SU-DHL-6 (cell line): ENCODE measurements around the gene TUBA3E.
"Not testable (repeated sequence)": the region's sequence is repeated elsewhere in the genome, so short reads cannot be mapped to it uniquely, and the experiment has no call there.

Experiments
- H2AFZ ChIP-seq: fragments of 200-600 bp; sonication (generic); 2 replicates; pipeline ENCODE4 v1.6.1; 2014; ENCODE audit warnings: low read depth, mild to moderate bottlenecking, moderate library complexity, mixed read lengths, antibody characterized with exemption, low read length; ENCODE audit not compliant: severe bottlenecking
- H3F3A ChIP-seq: fragments of 200-600 bp; shearing (Covaris generic); 2 replicates; pipeline ENCODE4 v1.6.0; 2016; ENCODE audit warnings: antibody characterized with exemption, mild to moderate bottlenecking; ENCODE audit not compliant: insufficient read depth
- H3K27ac ChIP-seq: fragments of 200-600 bp; sonication (generic); 2 replicates; pipeline ENCODE4 v1.5.1; 2016; ENCODE audit warnings: low read depth, mild to moderate bottlenecking, low read length, moderate library complexity, mixed read lengths
- H3K27me3 ChIP-seq: fragments of 200-600 bp; sonication (generic), shearing (Covaris generic); 2 replicates; pipeline ENCODE4 v1.6.0; 2014; ENCODE audit warnings: mild to moderate bottlenecking, low read length
- H3K36me3 ChIP-seq: fragments of 200-600 bp; sonication (generic); 2 replicates; pipeline ENCODE4 v1.6.1; 2014; ENCODE audit warnings: mild to moderate bottlenecking, low read length, mixed read lengths
- H3K4me2 ChIP-seq: fragments of 300-600, 200-600 bp; shearing (Covaris generic), sonication (generic); 2 replicates; pipeline ENCODE4 v1.6.0; 2014; ENCODE audit warnings: low read length, low read depth, mild to moderate bottlenecking; ENCODE audit not compliant: poor library complexity, severe bottlenecking
- H3K4me3 ChIP-seq: fragments of 200-600 bp; sonication (generic); 2 replicates; pipeline ENCODE4 v1.5.1; 2014; ENCODE audit warnings: antibody characterized with exemption, low read length, mild to moderate bottlenecking, mixed read lengths; ENCODE audit not compliant: insufficient read depth, poor library complexity, severe bottlenecking
- H3K79me2 ChIP-seq: fragments of 200-600 bp; sonication (generic); 2 replicates; pipeline ENCODE4 v1.6.1; 2014; ENCODE audit warnings: mild to moderate bottlenecking, low read length, moderate library complexity; ENCODE audit not compliant: insufficient read depth
- H3K9ac ChIP-seq: fragments of 200-600 bp; sonication (generic); 2 replicates; pipeline ENCODE4 v1.7.0; 2014; ENCODE audit warnings: mild to moderate bottlenecking, low read length
- H3K9me2 ChIP-seq: fragments of 200-600 bp; sonication (generic); replicated peaks from 2 replicates; pipeline ENCODE4 v1.6.1; 2014; ENCODE audit warnings: low read length; ENCODE audit not compliant: insufficient read depth
- H3K9me3 ChIP-seq: fragments of 200-600 bp; sonication (generic); 2 replicates; pipeline ENCODE4 v1.6.1; 2014; ENCODE audit warnings: low read length, mixed read lengths; ENCODE audit not compliant: insufficient read depth
- H4K20me1 ChIP-seq: fragments of 200-600 bp; sonication (generic); 2 replicates; pipeline ENCODE4 v1.6.1; 2014; ENCODE audit warnings: low read depth, mild to moderate bottlenecking, antibody characterized with exemption, low read length, moderate library complexity, mixed read lengths

TUBA3E gene

GRCh38 chr2:130143266-130144039 is 54.8 kb downstream of the TUBA3E start:
- not testable (repeated sequence) for H3K9me2 ChIP-seq, H3K27ac ChIP-seq, H3K4me2 ChIP-seq, H3K36me3 ChIP-seq, H3K79me2 ChIP-seq, H3F3A ChIP-seq, H3K27me3 ChIP-seq, H3K9ac ChIP-seq, H3K4me3 ChIP-seq, H3K9me3 ChIP-seq, H4K20me1 ChIP-seq, H2AFZ ChIP-seq

- not testable (repeated sequence) for H3K9me2 ChIP-seq, H3K4me2 ChIP-seq, H2AFZ ChIP-seq
These were observed 55.6 kb downstream of the TUBA3E start for GRCh38 chr2:130142396-130143265.

More at GRCh38 chr2:130142396-130143265, 55.6 kb downstream of the TUBA3E start:
- not testable (repeated sequence) for H3K27ac ChIP-seq, H3K9ac ChIP-seq, H3K27me3 ChIP-seq, H3K79me2 ChIP-seq, H3F3A ChIP-seq, H3K36me3 ChIP-seq, H3K9me3 ChIP-seq, H4K20me1 ChIP-seq, H3K4me3 ChIP-seq
